ENCODE results near the gene DNAH11. TPM values are rescaled to one million over a fixed set of nuclear protein-coding genes. Genes with fewer than 3 reads are reported as not detected.

Gene DNAH11
- polyA plus RNA-seq, 1 experiment: not detected

- no peak for DNase-seq (ENCODE audit: low read depth, low spot score)
- ChIA-PET POLR2A (no interaction called here), CTCF (interaction anchor here (0.6 kb wide), 1 partner anchor 12 kb away, joined by 3 read pairs; no protein-coding TSS in a partner anchor)
- no peaks in the 10 kb centered on the region for H3K9me3 ChIP-seq (ENCODE audit: control insufficient read depth, insufficient read depth, low read length)
- no peaks in the 10 kb centered on the region for H3K27me3 ChIP-seq (ENCODE audit: control insufficient read depth, insufficient read depth, low read length)
- TF ChIP-seq CTCF (IDR thresholded peaks at IDR 0.05; ENCODE audit: low read depth, low read length): no peak
- no peak overlapping the region for H3K27ac ChIP-seq (ENCODE audit: low read depth, low read length)
- H3K4me3 ChIP-seq (ENCODE audit: low read depth, low read length): no peak overlapping the region
These were observed 323.9 kb downstream of the DNAH11 start for GRCh38 chr7:21866731-21867130.

DNA sequence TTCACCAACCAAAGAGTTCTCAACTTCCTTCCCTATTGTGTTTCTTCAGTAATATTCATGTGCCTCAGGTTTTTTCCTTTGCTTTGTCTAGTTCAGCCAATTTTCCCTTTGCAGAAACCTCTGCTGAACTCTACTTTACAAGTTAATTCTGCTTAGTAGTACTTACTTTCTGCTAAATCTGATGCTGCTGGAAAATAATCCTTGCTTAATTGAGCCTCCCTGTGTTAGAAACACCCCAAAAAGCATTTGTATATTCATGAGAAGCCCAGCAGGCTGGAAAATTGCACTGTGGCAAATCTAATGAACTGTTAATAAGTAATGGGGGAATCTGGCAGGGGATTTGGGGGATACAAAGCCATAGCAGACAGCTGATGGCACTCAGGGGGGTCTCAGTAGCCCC is 324.4 kb downstream of the DNAH11 start:
- ChIA-PET CTCF (interaction anchor here (0.6 kb wide), 1 partner anchor 11 kb away, joined by 3 read pairs; no protein-coding TSS in a partner anchor), POLR2A (no interaction called here)
- H3K27ac ChIP-seq (ENCODE audit: low read depth, low read length): no peak overlapping the region
- no peaks in the 10 kb centered on the region for H3K9me3 ChIP-seq (ENCODE audit: control insufficient read depth, insufficient read depth, low read length)
- DNase-seq (ENCODE audit: low read depth, low spot score): no peak
- TF ChIP-seq CTCF (IDR thresholded peaks at IDR 0.05; ENCODE audit: low read depth, low read length): no peak
- no peaks in the 10 kb centered on the region for H3K27me3 ChIP-seq (ENCODE audit: control insufficient read depth, insufficient read depth, low read length)
- no peak overlapping the region for H3K4me3 ChIP-seq (ENCODE audit: low read depth, low read length)

DNA sequence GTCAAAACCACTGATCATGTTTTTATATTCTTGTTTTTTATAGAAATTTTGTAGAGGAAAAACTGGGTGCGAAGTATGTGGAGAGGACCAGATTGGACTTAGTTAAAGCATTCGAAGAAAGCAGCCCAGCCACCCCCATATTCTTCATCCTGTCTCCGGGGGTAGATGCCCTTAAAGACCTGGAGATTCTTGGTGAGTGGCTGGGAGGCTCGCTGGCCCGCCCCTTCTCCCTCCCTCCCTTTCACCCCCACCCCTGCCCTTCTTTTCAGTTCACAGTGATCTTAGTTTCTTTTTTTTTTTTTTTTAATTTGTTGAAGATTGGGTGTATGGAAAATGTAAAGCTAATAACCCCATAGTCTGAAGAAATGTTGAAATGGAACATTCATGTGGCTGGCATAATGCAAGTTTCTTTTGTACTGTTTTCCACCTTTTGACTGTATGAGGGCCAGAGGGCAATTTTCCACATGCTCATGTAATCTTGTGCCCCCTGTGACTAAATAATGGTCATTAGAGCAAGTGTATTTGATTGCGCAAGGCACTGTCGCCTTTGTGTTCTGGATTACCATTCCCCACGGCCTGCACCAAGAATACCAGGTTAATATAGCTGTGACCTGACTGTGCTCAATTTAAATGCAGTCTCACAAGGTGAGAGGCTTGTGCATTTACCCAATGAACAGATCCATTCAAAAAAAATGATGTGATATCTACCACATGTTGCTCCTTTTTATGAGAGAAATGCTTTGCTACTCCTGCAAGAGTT is 325.2 kb downstream of the DNAH11 start:
- no peak for DNase-seq (ENCODE audit: low read depth, low spot score)
- no peak for TF ChIP-seq CTCF (IDR thresholded peaks at IDR 0.05; ENCODE audit: low read depth, low read length)
- CTCF ChIA-PET: interaction anchor here (0.6 kb wide), 1 partner anchor 13 kb away, joined by 3 read pairs; no protein-coding TSS in a partner anchor
- H3K4me3 ChIP-seq (ENCODE audit: low read depth, low read length): no peak overlapping the region
- H3K27me3 ChIP-seq (ENCODE audit: control insufficient read depth, insufficient read depth, low read length): no peaks in the 10 kb centered on the region
- H3K9me3 ChIP-seq (ENCODE audit: control insufficient read depth, insufficient read depth, low read length): no peaks in the 10 kb centered on the region
- POLR2A ChIA-PET: no interaction called here
- no peak overlapping the region for H3K27ac ChIP-seq (ENCODE audit: low read depth, low read length)

GRCh38 chr7:21868576-21868850 is 325.7 kb downstream of the DNAH11 start:
- POLR2A ChIA-PET: no interaction called here
- CTCF ChIA-PET: interaction anchor here (0.6 kb wide), 1 partner anchor 12 kb away, joined by 3 read pairs; no protein-coding TSS in a partner anchor

More at GRCh38 chr7:21868576-21868850, 325.7 kb downstream of the DNAH11 start:
- Histone ChIP-seq H3K4me3 (ENCODE audit: low read depth, low read length) (no peak overlapping the region), H3K27me3 (ENCODE audit: control insufficient read depth, insufficient read depth, low read length) (no peaks in the 10 kb centered on the region), H3K27ac (ENCODE audit: low read depth, low read length) (no peak overlapping the region), H3K9me3 (ENCODE audit: control insufficient read depth, insufficient read depth, low read length) (no peaks in the 10 kb centered on the region)
- no peak for TF ChIP-seq CTCF (IDR thresholded peaks at IDR 0.05; ENCODE audit: low read depth, low read length)
- no peak for DNase-seq (ENCODE audit: low read depth, low spot score)

Measured in AG04450 (cell line).